CD4-positive, alpha-beta T cell treated with Interleukin-2 at 100 ng/mL for 4 hours (primary cell): ENCODE data around the gene LOXL1.

Source experiments
- DNase-seq: peaks from one replicate; pipeline ENCODE4 v3.0.0-alpha.2; 2020; ENCODE audit warnings: low spot score

LOXL1 gene

DNA sequence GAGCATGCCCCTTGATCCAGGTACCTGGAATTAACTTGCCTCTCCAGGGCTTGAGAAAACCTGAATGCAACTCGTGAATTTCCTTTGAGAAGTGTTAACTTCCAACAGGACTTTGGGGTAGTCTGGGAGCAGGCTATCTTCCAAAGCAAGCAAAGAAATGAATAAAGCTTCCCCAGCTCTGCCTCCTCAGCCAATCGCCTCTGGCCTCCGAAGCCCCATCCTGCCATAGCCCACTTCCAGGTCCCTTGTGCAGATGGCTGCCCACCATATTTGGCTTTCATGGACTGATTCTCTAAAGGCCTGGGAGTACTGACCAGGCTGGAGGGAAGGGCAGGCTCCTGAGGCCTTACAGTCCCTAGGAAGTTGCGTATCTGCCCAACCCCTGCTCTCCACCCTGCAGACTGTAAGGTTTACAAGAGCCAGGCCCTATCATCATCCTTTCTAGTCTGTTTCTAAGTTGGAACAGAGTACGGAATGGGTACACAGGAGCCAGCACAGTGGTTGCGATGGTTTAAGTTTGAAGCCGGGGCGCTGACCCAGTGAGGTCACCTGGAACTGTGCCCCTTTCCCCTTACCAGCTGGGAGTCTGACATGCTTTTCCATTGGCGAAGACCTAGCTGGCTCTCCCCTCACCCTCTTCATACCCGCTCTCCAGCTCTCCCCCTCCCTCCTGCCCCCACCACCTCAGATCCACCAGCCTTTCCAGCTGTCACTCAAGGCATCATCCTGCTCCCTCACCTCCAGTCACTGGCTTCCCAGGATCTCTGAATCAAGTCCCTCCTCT lies 67.1 kb downstream of the LOXL1 start:
- no peak for DNase-seq

GRCh38 chr15:73994413-73994883 lies 68.2 kb downstream of the LOXL1 start, which contains the start of gene PML:
Gene PML (plus strand): TSS chr15:73994716. CDS start chr15:73994813, 97 bp downstream.
- DNase-seq = peak; percentile 94

DNA sequence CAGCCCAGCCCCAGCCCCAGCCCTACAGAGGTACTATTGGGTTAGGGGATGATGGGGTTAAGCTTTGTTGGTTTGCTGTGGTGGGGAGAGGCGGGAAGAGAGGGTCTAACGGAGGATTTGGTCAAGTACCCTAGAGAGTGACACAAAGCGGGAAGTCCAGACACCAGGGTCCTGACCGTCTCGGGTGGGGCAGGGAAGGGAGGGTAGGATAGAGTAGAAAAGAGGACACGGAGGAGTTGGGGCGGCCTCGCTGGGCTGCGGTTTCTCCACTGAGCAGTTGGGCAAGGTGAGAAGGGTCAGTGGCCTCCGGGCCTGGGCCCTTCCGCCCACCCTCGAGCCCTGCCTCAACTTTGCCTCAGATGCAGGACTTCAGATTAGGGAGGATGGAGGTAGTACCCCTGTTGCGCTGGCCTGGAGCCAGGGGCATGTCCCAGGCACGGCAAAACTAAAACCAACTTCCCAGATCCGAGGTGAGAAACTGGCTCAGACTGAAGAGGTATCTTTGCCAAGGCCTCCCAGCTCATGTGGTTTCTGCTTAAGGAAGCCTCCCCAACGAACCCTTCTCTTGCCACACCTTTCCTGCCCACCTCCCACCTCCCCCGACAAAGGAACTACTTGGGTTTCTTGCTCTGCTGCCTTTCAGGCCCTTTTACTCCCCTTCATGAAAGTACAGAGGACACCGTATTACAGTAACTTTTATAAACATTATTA lies 68.8 kb downstream of the LOXL1 start:
- no peak for DNase-seq

DNA sequence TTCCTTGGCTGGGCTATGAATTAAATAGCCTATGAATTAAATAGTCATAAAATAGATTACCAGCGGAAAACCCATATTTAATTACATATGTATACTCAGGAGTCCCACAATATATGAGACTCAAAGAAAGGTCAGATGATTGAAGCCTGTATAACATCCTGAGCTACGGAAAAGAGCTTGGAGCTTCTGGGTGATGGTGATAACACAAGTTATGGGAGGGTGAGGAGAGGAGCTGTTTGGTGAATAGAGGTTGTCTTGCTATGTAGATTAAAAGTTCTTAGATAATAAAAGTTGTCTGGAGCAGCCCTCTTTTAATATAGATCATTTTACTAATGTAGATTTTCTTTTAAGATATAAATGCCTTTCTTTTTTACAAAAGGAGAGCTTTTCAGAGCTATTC lies 70.0 kb downstream of the LOXL1 start:
- DNase-seq = no peak

DNA sequence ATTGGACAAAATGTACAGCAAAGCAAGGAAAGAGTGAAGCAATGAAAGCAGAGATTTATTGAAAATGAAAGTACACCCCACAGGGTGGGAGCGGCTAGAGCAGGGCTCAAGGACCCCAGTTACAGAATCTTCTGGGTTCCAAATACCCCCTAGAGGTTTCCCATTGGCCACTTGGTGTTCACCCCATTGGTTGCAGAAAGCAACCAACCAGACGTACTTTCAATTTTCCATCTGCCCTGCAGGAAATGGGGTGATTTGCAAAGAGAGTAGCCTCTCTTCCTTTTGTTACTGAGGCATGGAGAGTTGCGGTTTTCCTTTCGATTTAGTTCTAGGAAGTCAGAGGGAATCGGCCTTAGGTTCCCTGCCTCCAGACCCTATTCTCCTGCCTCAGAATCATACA lies 70.7 kb downstream of the LOXL1 start:
- DNase-seq = peak; percentile 42

- no peak for DNase-seq
These were observed 71.7 kb downstream of the LOXL1 start for GRCh38 chr15:73997986-73998385.
